Ishikawa (cell line): Measurements from ENCODE around the gene SFXN2.

ENCODE experiments used
- CREB1 ChIP-seq: IDR thresholded peaks from 2 replicates; pipeline ENCODE4 v1.6.1; 2012; ENCODE audit warnings: low read depth
- EP300 ChIP-seq: IDR thresholded peaks from 2 replicates; pipeline ENCODE4 v1.6.1; 2012; ENCODE audit warnings: borderline replicate concordance
- FOXM1 ChIP-seq: IDR thresholded peaks from 2 replicates; pipeline ENCODE4 v1.6.1; 2012; ENCODE audit warnings: low read depth, borderline replicate concordance
- MAX ChIP-seq: IDR thresholded peaks from 2 replicates; pipeline ENCODE4 v1.6.1; 2012
- NFIC ChIP-seq: IDR thresholded peaks from 2 replicates; pipeline ENCODE4 v1.6.1; 2012
- REST ChIP-seq: IDR thresholded peaks from 2 replicates; pipeline ENCODE4 v1.6.1; 2012; ENCODE audit warnings: low read depth, mild to moderate bottlenecking

DNA sequence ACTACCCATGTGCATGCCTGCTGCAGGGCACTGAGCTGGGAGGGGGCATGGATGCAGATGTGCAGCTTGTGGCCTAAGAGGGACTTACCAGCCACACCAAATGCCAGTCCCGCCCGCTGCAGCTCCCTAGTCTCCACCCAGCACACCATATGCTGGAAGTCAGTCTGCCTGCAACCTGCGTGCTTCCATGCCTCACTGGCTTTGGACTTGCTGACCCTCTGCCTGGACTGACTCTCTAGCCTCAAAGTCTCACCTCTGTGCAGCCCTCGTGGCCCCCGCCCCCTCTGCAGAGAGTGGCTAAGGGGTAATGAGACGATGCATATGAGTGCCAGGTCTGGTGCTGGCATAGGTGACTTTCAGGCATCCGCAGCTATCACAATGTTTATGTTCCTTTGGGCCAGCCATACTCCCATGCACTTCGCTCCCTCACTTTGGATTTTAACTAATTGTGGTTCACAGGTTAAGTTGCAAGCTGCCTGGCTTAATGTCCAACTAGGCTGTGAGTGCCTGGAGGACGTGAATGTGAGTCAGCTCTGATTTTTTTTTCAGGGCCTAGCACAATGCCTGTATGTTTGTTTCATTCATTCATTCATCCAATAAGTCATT, 48.4 kb upstream of the SFXN2 start:
- TF ChIP-seq EP300 (no peak), NFIC (no peak), FOXM1 (no peak), REST (no peak), MAX (no peak), CREB1 (no peak)
